HUDEP-2 (cell line): ENCODE data around the gene GALE.
A peak's percentile ranks its signal among the peaks of the same experiment; 100 is the strongest.
"Not testable (repeated sequence)": the region's sequence is repeated elsewhere in the genome, so short reads cannot be mapped to it uniquely, and the experiment has no call there.

ENCODE experiments used
- DNase-seq, 76 experiments: peaks; one replicate each; lab custom pipeline; 2025; ENCODE audit not compliant: unreplicated experiment in 76 of 76; lab: John Stamatoyannopoulos, UW

The GALE gene

DNA sequence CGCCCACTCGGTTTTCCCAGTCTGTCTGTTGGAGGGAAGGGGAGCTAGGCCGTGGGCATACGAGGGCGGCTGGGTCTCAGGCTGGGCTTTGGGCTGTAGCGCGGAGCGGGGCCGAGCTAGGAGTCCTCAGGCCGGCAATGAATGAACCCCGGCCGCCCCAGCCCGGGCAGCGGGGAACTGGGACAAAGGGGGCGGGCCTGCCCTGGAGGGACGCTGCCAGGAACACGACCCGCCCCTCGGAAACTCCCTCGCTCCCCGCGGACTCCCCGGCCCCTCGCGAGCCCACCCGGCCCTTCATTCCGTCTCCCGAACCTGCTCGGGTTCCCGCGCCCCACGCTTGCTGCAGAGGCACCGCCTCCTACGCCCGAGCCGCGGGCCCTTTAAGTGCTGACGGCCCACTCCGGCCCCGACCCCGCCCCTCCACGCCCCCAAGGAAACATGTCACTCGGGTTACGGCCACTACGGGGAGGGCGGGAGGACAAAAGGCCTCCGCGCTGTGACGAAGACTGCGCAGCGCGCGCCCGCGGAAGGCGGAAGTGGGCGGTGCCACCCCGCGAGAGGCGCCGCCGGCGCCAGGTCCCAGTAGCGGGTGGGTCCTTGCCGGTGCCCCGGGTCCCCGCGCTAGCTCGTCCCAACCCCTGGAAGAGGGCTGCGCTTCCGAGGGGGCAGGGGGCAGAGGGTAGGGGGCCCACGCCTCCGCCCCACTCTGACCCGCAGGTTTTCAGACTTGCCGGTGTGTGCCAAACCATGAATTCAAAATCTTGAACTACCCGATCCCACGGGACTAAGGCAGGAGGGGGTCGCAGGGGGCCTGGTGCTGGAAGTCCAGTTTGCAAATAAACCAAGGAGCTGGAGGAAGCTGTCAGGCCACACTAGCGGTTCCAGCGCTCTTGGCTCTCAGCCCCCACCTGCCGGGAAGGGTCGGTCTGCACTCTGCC lies at the start of gene GALE:
Gene GALE (minus strand): TSS at position 355 of the 938 bp plus-strand sequence. CDS start 1,747 bp downstream, outside the sequence.
- peak in 75 of 76 experiments; percentile 23 to 97 (median 92) for DNase-seq

DNA sequence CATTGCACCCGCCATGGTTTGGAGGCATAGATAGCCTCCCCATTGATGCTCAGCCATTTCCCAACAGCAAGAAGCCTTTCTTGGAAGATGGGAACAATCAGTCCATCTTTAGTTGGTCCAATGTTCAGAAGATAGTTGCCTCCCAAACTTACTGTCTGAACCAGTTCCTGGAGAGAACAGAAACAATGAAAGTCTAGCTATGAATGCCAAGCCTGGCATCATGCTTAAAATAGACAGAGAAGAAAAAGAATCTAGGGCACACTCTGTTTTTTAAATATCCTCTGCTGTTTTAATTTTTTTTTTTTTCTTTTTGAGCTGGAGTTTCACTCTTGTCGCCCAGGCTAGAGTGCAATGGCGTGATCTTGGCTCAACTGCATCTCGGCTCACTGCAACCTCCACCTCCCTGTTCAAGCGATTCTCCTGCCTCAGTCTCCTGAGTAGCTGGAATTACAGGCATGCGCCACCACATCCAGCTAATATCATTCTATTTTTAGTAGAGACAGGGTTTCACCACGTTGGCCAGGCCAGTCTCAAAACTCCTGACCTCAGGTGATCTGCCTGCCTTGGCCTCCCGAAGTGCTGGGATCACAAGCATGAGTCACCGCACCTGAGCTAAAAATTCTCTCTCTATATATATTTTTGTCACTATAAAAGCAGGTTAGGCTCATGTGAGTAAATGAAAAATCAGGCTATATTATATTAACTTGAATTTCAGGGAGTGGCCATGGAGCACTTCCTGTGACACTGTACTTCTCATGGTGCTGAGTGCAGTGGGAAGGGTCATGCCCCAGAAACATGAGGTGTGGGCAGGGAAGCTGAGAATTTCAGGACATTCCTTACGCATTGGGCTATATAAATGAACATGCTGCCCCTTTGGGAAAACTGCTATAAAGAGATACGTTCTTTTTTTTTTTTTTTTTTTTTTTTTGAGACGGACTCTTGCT lies 48.4 kb upstream of the GALE start:
- no peak for DNase-seq

DNA sequence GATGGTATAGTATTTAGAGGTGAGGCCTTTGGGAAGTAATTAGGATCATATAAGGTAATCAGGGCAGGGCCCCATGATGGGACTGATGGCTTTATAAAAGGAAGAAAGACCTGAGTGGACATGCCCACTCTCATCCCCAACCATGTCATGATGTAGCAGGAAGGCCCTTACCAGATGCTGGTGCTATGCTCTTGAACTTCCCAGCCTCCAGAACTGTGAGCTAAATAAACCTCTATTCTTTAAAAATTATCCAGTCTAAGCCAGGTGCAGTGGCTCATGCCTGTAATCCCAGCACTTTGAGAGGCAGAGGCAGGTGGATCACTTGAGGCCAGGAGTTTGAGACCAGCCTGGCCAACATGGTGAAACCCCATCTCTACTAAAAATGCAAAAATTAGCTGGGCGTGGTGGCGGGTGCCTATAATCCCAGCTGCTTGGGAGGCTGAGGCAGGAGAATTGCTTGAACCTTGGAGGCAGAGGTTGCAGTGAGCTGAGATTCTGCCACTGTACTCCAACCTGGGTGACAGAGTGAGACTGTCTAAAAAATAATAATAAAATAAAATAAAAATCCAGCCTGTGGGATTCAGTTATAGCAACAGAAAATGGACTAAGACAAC lies 47.0 kb upstream of the GALE start:
- not testable (repeated sequence) for DNase-seq

DNA sequence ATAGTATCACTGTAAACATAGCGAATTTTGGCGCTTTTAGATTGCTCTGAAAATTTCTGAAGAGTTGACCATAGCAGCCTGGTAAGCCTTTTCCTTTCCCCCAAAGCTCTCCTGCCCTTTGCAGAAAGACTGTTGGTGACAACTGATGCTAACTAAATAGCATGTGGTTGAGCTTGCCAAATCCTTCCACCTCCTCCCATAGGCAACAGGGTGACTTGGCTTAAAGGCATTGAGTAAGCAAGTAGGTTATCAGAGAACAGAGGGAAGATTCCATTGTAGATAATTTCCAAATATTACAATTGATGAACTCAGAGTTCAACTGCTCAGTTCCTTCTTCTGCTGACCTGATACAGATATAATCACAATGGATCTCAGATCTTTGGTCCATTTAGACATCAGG lies 44.6 kb upstream of the GALE start:
- peak in 2 of 76 experiments; percentile 2 to 29 for DNase-seq

DNA sequence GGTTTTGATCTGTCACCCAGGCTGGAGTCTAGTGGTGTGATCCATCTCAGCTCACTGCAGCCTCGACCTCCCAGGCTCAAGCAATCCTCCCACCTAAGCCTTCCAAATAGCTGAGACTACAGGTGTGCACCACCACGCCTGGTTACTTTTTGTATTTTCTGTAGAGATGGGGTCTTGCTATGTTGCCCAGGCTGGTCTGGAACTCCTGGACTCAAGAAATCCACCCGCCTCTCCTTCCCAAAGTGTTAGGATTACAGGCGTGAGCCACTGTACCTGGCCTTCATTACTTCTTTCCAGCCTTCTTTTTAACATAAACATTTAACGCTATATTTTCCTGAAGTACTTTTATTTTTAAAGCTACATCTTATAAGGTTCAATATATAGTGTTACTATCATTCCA lies 43.1 kb upstream of the GALE start:
- no peak for DNase-seq

DNA sequence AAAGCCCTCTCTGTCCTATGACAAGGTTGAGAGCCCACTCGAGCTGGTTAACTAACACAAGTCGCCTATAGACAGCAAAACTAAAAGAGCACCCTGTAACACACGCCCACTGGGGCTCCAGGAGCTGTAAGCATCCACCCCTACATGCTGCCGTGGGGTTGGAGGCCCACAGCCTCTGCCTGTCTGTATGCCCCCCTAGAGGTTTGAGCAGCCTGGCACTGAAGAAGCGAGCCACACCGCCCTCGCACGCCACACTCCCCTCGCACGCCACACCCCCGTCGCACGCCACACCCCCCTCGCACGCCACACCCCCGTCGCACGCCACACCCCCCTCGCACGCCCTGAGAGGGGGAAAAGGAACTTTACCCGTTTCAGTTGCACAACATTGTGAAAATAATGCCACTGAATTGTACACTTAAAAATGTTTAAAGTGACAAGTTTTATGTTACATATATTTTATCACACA lies 37.9 kb upstream of the GALE start:
- DNase-seq: peak in 63 of 76 experiments; percentile 13 to 74 (median 54)

DNA sequence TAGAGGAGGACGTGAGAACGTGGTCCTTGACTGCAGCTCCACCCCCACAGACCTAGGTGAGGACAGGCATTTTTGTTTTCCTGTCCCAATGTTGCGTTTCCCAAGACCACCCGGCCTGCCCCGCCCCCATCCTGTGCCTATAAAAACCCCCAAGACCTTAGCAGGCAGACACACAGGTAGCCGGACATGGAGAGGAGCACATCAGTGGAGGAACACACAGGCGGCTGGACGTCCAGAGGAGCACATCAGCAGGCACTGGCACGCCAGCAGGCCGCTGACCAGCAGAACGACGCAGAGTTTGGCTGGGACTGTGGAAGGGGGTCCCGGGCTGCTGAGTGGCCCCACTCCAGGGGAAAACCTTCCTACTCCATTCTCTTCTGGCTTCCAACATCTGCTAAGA lies 37.4 kb upstream of the GALE start:
- peak in 1 of 76 experiments; percentile 3 for DNase-seq

DNA sequence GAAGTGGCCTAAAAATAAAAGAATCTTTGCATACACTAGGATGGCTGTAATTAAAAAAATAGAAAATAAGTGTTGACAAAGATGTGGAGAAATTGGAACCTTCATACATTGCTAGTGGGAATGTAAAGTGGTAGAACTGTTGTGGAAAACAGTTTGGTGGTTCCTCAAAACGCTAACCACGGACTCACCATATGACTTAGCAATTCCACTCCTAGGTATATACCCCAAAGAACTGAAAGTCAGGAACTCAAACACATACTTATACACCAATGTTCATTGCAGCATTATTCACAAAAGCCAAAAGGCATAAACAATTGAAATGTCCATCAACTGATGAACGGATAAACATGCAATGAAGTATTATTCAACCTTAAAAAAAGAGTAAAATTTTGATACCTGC lies 35.5 kb upstream of the GALE start:
- DNase-seq: no peak

DNA sequence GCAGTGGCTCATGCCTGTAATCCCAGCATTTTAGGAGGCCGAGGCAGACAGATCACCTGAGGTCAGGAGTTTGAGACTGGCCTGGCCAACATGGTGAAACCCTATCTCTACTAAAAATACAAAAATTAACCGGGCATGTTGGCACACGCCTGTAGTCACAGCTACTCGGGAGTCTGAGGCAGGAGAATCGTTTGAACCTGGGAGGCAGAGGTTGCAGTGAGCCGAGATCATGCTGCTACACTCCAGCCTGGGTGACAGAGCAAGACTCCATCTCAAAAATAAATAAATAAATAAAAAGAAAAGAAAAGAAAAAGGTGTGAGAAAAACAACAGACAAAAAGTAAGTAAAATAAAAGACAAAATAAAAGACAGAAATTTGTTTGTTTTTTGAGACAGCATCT lies 33.6 kb upstream of the GALE start:
- DNase-seq: not testable (repeated sequence)

DNA sequence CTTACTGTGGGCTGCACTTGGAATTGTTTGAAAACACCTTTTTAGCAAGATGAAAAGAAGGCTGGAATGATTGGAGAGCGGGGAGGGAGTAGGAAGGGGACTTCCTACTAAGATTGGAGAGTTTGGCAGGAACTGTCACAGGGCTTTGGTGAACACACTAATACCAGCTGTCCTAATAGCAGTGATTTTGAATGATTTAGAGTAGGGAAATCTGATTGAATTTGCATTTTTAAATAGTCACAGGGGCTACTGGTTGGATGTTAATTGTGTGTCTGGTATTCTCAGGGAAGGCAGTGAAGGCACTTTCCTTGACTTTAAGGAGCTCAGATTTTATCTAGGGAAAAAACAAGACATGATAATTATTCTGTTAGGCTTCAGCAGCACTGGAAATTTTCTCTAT lies 27.2 kb upstream of the GALE start:
- no peak for DNase-seq

DNA sequence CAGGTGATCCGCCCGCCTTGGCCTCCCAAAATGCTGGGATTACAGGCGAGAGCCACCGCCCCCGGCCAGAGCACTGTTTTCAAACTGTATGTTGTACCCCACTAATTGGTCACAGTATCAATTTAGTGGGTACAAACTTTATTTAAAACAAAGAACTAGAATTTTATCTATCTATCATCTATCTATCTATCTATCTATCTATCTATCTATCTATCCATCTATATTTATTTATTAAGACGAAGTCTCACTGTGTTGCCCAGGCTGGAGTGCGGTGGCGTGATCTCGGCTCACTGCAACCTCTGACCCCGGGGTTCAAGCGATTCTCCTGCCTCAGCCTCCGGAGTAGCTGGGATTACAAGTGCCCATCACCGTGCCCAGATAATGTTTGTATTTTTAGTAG lies 26.0 kb upstream of the GALE start:
- DNase-seq: not testable (repeated sequence)

DNA sequence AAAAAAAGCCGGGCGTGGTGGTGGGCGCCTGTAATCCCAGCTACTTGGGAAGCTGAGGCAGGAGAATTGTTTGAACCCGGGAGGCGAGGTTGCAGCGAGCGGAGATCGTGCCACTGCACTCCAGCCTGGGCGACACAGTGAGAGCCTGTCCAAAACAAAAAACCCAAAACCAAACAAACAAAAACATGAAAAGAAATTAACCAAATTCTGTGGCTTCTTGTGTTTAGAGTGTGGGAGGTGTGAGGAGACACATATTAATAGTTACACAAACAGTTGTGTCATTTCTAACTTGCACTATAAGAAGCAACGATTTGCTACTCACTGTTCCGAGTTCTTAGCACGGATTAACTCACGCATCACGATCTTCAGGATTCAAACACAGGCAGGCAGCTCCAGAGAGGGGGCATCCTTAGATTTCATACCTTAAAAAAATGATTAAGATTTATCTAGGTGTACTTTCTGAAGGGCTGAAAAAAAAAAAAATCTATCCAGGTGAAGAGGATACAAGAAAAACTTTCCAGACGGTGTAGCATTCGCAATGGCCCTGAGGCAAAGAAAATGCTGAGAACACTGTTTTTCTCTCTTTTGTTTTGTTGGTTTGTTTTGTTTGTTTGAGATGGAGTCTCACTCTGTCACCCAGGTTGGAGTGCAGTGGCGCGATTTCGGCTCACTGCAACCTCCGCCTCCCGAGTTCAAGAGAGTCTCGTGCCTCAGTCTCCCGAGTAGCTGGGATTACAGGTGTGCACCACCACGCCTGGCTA lies 25.4 kb upstream of the GALE start:
- DNase-seq: no peak

DNA sequence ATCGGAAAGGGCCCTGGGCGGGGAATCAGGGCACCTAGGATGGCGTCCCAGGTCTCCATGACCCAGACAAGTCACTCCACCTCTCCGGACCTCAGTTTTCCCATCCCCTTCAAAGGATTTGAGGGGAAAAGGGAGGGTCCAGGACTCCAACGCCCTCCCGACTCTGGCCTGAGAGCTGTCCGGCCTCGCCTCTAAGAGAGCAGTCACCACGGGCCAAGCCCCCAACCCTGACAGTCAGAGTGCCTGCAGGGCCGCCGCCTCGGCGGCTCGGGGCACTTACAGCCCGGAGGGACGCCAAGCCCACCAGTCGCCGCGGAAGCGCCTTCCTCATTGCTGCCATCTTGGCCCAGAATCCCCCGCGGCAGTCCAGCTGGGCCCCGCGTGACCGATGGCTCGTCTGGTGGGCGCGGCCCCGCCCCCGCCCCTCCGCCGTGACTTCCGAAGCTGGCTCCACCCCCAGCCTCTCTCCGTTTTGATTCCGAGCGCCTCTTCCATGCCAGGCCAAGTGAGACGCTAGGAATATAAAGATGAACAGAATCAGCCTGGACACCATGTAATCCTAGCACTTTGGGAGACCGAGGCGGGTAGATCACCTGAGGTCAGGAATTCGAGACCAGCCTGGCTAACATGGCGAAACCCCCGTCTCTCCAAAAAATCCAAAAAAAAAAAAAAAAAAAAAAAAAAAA lies 24.7 kb upstream of the GALE start, which contains the start of gene HMGCL:
Gene HMGCL (minus strand): TSS at position 354 of the 686 bp plus-strand sequence. CDS start 14 bp downstream, at position 340.
- peak in 72 of 76 experiments; percentile 31 to 91 (median 79) for DNase-seq

DNA sequence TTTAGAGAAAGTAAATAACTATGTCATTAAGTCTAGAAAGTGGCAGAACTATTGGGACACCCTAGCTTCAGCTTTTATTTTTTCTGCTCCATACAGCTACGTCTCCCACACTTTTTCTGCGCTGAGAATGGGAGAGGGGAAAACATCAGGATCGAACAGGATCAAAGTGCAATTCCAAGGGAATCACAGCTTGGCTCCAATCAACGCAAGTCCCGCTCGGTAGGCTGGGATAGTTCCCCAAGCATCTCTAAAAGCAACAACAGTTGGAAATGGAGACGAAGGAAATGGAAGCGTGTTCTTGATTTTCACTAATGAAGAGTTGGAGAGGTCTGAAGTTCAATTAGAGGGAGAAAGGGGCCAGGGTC lies 24.1 kb upstream of the GALE start:
- DNase-seq: no peak

DNA sequence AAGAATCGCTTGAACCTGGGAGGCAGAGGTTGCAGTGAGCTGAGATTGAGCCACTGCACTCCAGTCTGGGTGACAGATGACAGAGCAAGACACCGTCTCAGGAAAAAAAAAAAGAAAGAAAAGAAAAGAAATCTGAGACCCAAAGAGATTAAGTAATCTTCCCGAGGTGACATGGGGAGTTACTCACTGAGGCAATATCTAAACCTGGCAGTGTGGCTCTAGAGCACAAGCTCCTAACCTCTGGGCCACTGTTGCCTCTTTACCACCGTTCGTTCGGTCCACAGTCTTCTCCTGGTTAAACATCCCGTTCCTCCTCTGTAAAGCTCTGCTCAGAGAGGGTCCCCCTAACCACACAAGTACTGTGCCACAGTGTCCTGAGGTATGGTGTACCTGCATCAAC lies 23.2 kb upstream of the GALE start:
- no peak for DNase-seq

DNA sequence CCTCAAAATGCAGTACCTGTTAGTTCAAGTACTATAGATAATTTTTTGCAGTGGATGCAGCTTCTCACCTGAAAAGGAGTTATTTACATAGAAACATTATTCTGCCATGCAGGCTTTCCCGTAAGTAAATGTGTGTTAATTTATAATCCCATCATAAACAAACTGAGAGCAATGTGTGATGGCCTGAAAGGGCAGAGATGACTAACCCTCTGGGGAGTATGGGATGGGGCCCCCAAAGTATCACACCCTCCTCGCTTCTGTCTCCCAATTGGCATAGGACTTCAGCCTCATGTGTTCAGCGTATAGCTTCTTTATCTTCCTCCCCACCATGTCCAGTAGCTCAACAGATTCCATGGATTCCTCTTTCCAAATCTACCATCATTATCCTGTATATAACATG lies 17.1 kb upstream of the GALE start:
- DNase-seq: no peak

DNA sequence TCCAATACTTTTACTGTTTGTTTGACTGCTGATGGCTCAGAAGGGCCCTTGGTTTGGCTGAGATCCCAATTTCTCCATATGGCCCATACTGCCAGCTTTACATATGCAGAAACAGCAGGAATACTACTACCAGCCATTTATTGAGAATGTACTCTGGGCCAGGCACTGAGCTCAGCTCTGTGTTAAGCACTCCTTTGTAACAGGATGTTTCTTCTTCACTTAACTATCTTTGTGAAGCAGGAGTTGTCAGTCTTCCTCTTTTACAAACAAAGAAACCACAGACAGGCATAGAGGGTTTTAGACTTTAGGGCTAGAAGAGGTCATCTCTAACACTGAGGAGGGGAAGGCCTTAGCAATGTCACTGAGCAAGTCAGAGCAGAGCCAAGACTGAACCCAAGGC lies 16.4 kb upstream of the GALE start:
- DNase-seq: no peak

DNA sequence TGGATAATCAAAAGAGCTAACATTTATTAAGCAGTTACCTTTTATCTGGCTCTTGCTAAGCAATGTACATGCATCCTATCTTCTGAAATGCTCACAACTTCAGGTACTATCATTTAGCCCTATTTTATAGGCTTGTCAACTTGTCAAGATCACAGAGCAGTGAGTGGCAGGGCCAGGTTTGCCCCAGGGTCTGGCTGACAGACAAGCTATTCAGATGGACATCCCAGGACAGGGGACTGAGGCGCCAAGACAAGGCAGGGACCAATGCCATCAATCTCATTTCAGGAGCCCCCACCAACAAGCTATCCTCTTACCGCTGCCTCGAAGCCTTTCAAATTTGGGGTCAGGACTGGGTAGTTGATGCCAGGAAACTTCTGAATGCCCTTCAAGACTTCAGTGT lies 15.8 kb upstream of the GALE start:
- no peak for DNase-seq

DNA sequence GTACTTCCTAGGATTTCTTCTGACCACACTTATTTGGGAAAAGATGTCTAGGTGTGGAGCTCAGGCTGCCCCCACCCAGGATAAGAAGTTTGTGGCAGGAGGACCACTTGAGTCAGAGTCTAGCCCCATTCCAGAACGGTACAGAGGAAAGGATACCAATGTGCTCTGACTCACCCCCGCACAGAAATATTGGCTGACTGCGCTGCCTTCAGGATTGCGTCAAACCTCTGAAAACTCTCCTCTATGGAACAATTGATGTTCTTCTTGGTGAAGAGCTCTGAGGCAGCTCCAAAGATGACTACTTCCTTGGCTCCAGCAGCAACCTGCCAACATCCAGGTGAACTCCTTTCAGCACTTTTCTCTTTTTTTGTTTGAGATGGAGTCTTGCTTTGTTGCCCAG lies 13.5 kb upstream of the GALE start:
- no peak for DNase-seq
